Upper lobe of left lung (tissue), 4 donors: ENCODE results near the gene FAM185A.

Source experiments
- CTCF ChIP-seq, 6 experiments: fragments of 450-650 bp in 4 of 6; fragments of 200-600 bp in 2 of 6; sonication (generic) in 2 of 6; IDR thresholded peaks; one replicate each; pipeline ENCODE4 v1.5.1; 2016 to 2019; ENCODE audit warnings: antibody characterized with exemption in 6 of 6
- POLR2AphosphoS5 ChIP-seq, 2 donors: sonication (generic); formaldehyde crosslinking; IDR thresholded peaks; one replicate each; pipeline ENCODE4 v1.5.1; 2017; ENCODE audit warnings: antibody characterized with exemption in 2 of 2

- TF ChIP-seq CTCF (IDR thresholded peaks at IDR 0.05) = no peak
- TF ChIP-seq POLR2AphosphoS5 (IDR thresholded peaks at IDR 0.05) = no peak
These were observed 69.1 kb downstream of the FAM185A start for GRCh38 chr7:102817616-102818573.
